Central memory CD8-positive, alpha-beta T cell (primary cell): ENCODE data around the gene ACYP1.
"Not testable (repeated sequence)": the region's sequence is repeated elsewhere in the genome, so short reads cannot be mapped to it uniquely, and the experiment has no call there.

Experiments
- ATAC-seq: fragments of 150-1000 bp; cut with Tn5 transposase; replicated peaks from 2 replicates; pipeline ENCODE4 v1.10.0; 2022; ENCODE audit warnings: mild to moderate bottlenecking, moderate FRiP score, moderate number of reproducible peaks; ENCODE audit not compliant: poor library complexity, severe bottlenecking; ENCODE audit errors: extremely low read depth
- DNase-seq, 2 donors: peaks; one replicate each; pipeline ENCODE4 v3.0.0; 2021; ENCODE audit warnings: low spot score in 2 of 2
- H3K27ac Mint-ChIP-seq: one replicate; pipeline ENCODE4 v1.8.0; 2022; ENCODE audit warnings: low read depth, mild to moderate bottlenecking, moderate library complexity, mixed read lengths
- H3K27me3 Mint-ChIP-seq: one replicate; pipeline ENCODE4 v1.8.0; 2022; ENCODE audit warnings: mixed read lengths
- H3K36me3 Mint-ChIP-seq: one replicate; pipeline ENCODE4 v1.8.0; 2022; ENCODE audit warnings: mild to moderate bottlenecking, moderate library complexity, mixed read lengths; ENCODE audit not compliant: insufficient read depth
- H3K4me1 Mint-ChIP-seq: one replicate; pipeline ENCODE4 v1.8.0; 2022; ENCODE audit warnings: mixed read lengths
- H3K4me3 Mint-ChIP-seq: one replicate; pipeline ENCODE4 v1.8.0; 2022; ENCODE audit warnings: mild to moderate bottlenecking, moderate library complexity, mixed read lengths
- H3K9me3 Mint-ChIP-seq: one replicate; pipeline ENCODE4 v1.8.0; 2022; ENCODE audit warnings: mixed read lengths

ACYP1 gene

GRCh38 chr14:75088153-75088552, 24.3 kb upstream of the ACYP1 start:
- no peak overlapping the region for H3K27ac Mint-ChIP-seq
- H3K4me3 Mint-ChIP-seq: no peak overlapping the region
- DNase-seq (no peak), ATAC-seq (no peak)
- H3K9me3 Mint-ChIP-seq: no peaks in the 10 kb centered on the region
- H3K27me3 Mint-ChIP-seq: no peaks in the 10 kb centered on the region
- peaks cover 59% of the 10 kb centered on the region for H3K36me3 Mint-ChIP-seq
- no peaks in the 10 kb centered on the region for H3K4me1 Mint-ChIP-seq

GRCh38 chr14:75084513-75084912, 20.7 kb upstream of the ACYP1 start:
- no peaks in the 10 kb centered on the region for H3K27me3 Mint-ChIP-seq
- no peak overlapping the region for H3K27ac Mint-ChIP-seq
- no peaks in the 10 kb centered on the region for H3K9me3 Mint-ChIP-seq
- H3K4me1 Mint-ChIP-seq: no peaks in the 10 kb centered on the region
- no peak for DNase-seq
- H3K36me3 Mint-ChIP-seq: peaks cover 56% of the 10 kb centered on the region
- H3K4me3 Mint-ChIP-seq: no peak overlapping the region
- ATAC-seq: no peak

GRCh38 chr14:75083271-75083670, 19.4 kb upstream of the ACYP1 start:
- H3K36me3 Mint-ChIP-seq: peaks cover 52% of the 10 kb centered on the region
- DNase-seq (no peak), ATAC-seq (no peak)
- H3K4me1 Mint-ChIP-seq: no peaks in the 10 kb centered on the region
- H3K27me3 Mint-ChIP-seq: no peaks in the 10 kb centered on the region
- H3K9me3 Mint-ChIP-seq: no peaks in the 10 kb centered on the region
- H3K4me3 Mint-ChIP-seq: no peak overlapping the region
- no peak overlapping the region for H3K27ac Mint-ChIP-seq

- no peaks in the 10 kb centered on the region for H3K27me3 Mint-ChIP-seq
- H3K36me3 Mint-ChIP-seq: peaks cover 39% of the 10 kb centered on the region
- no peaks in the 10 kb centered on the region for H3K9me3 Mint-ChIP-seq
- no peak overlapping the region for H3K4me3 Mint-ChIP-seq
- no peak overlapping the region for H3K27ac Mint-ChIP-seq
- ATAC-seq (no peak), DNase-seq (no peak)
- no peaks in the 10 kb centered on the region for H3K4me1 Mint-ChIP-seq
Observed at GRCh38 chr14:75081660-75082229, 17.9 kb upstream of the ACYP1 start.

- DNase-seq (no peak), ATAC-seq (no peak)
- Mint-ChIP-seq H3K27ac (no peak overlapping the region), H3K27me3 (no peaks in the 10 kb centered on the region), H3K4me1 (no peaks in the 10 kb centered on the region), H3K36me3 (peaks cover 24% of the 10 kb centered on the region), H3K4me3 (no peak overlapping the region), H3K9me3 (no peaks in the 10 kb centered on the region)
Observed at GRCh38 chr14:75079521-75079920, 15.7 kb upstream of the ACYP1 start.

GRCh38 chr14:75077794-75078193, 14.0 kb upstream of the ACYP1 start:
- Mint-ChIP-seq H3K9me3 (no peaks in the 10 kb centered on the region), H3K36me3 (peaks cover 12% of the 10 kb centered on the region), H3K4me1 (no peaks in the 10 kb centered on the region), H3K27ac (no peak overlapping the region), H3K27me3 (no peaks in the 10 kb centered on the region), H3K4me3 (no peak overlapping the region)
- DNase-seq: no peak
- no peak for ATAC-seq

GRCh38 chr14:75070383-75070782, 6.6 kb upstream of the ACYP1 start:
- H3K27ac Mint-ChIP-seq: no peak overlapping the region
- H3K9me3 Mint-ChIP-seq: no peaks in the 10 kb centered on the region
- ATAC-seq (no peak), DNase-seq (no peak)
- peaks cover 1% of the 10 kb centered on the region for H3K36me3 Mint-ChIP-seq
- no peaks in the 10 kb centered on the region for H3K27me3 Mint-ChIP-seq
- H3K4me3 Mint-ChIP-seq: no peak overlapping the region
- H3K4me1 Mint-ChIP-seq: no peaks in the 10 kb centered on the region

GRCh38 chr14:75069811-75070145, 6.0 kb upstream of the ACYP1 start:
- no peak for ATAC-seq
- H3K27ac Mint-ChIP-seq: no peak overlapping the region
- H3K4me1 Mint-ChIP-seq: no peaks in the 10 kb centered on the region
- no peaks in the 10 kb centered on the region for H3K9me3 Mint-ChIP-seq
- H3K27me3 Mint-ChIP-seq: no peaks in the 10 kb centered on the region
- no peak overlapping the region for H3K4me3 Mint-ChIP-seq
- peaks cover 1% of the 10 kb centered on the region for H3K36me3 Mint-ChIP-seq
- DNase-seq: no peak

GRCh38 chr14:75069121-75069810, 5.4 kb upstream of the ACYP1 start, which contains the start of gene ZC2HC1C:
ZC2HC1C (plus strand) TSS chr14:75069641; CDS start chr14:75070574, 933 bp downstream.
- H3K4me1 Mint-ChIP-seq: peaks cover 1% of the 10 kb centered on the region
- H3K36me3 Mint-ChIP-seq: peaks cover 1% of the 10 kb centered on the region
- DNase-seq: no peak
- ATAC-seq: peak; percentile 61
- no peak within 1 kb of the TSS for H3K4me3 Mint-ChIP-seq
- H3K9me3 Mint-ChIP-seq: no peaks in the 10 kb centered on the region
- no peak within 1 kb of the TSS for H3K27ac Mint-ChIP-seq
- H3K27me3 Mint-ChIP-seq: no peaks in the 10 kb centered on the region

GRCh38 chr14:75068294-75069120, 4.7 kb upstream of the ACYP1 start:
- DNase-seq (no peak), ATAC-seq (no peak)
- no peak overlapping the region for H3K4me3 Mint-ChIP-seq
- peaks cover 7% of the 10 kb centered on the region for H3K36me3 Mint-ChIP-seq
- H3K9me3 Mint-ChIP-seq: no peaks in the 10 kb centered on the region
- H3K27me3 Mint-ChIP-seq: no peaks in the 10 kb centered on the region
- peaks cover 9% of the 10 kb centered on the region for H3K4me1 Mint-ChIP-seq
- no peak overlapping the region for H3K27ac Mint-ChIP-seq

GRCh38 chr14:75067765-75068164, 3.9 kb upstream of the ACYP1 start:
- not testable (repeated sequence) for DNase-seq, H3K9me3 Mint-ChIP-seq, H3K27me3 Mint-ChIP-seq, ATAC-seq, H3K4me3 Mint-ChIP-seq, H3K36me3 Mint-ChIP-seq, H3K27ac Mint-ChIP-seq
- peaks cover 16% of the 10 kb centered on the region for H3K4me1 Mint-ChIP-seq

GRCh38 chr14:75067212-75067611, 3.4 kb upstream of the ACYP1 start:
- Mint-ChIP-seq H3K27me3 (no peaks in the 10 kb centered on the region), H3K36me3 (peaks cover 7% of the 10 kb centered on the region), H3K9me3 (no peaks in the 10 kb centered on the region), H3K4me1 (peaks cover 19% of the 10 kb centered on the region), H3K27ac (no peak overlapping the region), H3K4me3 (no peak overlapping the region)
- ATAC-seq: no peak
- DNase-seq: no peak

- no peaks in the 10 kb centered on the region for H3K27me3 Mint-ChIP-seq
- peaks cover 8% of the 10 kb centered on the region for H3K36me3 Mint-ChIP-seq
- no peak for ATAC-seq
- no peak overlapping the region for H3K27ac Mint-ChIP-seq
- peaks cover 19% of the 10 kb centered on the region for H3K4me1 Mint-ChIP-seq
- no peaks in the 10 kb centered on the region for H3K9me3 Mint-ChIP-seq
- no peak for DNase-seq
- H3K4me3 Mint-ChIP-seq: no peak overlapping the region
Observed at GRCh38 chr14:75066691-75067090, 2.9 kb upstream of the ACYP1 start.
